ENCODE data around the gene FAM107A.

FAM107A gene

DNA sequence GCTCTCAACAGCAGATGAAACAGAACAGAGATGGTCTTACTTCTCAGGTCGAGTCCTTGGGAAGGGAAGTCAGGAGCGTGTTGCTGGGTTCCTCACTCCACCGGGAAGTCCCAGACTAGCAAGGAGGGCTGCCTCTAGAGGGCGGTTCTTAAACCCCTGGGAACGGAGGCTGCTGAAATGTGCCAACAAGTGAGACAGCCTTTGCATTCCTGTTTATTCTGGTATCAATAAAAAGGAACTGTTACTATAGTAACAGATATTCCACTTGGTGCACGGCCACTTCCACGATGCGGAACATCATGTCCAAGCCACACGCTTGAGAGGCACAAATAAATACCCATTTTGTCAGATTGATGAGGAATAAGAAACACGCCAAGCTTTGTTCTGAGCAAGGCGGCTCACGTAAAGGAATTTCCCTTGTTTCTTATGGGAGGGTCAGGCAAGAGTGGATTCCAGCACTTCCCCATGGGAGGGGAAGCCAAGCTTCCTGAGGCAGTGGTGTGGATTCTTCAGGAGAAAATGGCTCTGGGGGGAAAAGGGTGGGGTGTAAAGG lies at the start of gene FAM107A:
Gene FAM107A, minus strand, starts transcription at position 123 of the 553 bp plus-strand sequence. CDS start 7,531 bp downstream, outside the sequence.
- peak; percentile 73 for DNase-seq (ENCODE audit: low read depth)

DNA sequence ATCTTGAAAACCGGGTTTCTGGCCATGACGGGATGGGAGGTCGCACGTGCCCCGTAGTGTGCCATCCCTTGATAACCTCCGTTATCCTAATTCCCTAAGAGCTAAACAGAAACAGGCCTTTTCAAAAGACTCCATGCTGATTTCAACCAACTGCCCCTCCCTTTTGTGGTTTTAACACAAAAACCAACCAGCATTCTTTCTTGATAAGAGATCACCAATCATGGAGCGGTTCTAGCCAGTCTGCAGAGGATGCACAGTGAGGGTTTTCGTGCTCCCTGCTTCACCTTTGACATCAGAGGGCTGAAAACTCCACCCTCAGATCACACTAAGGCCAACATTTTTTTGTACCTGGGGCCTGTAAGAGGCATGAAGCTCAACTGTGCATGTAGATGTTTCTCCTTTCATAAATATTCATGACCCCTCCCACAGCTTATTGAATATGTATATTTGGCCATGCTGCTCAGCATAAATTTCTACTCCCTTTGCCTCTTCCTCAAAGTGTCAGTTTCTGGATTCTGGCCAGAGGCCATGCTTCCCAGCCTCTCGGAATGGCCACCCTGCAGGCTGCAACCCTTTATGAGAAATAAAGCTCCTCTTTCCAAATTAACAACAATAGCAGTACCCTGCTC lies 48.1 kb upstream of the FAM107A start:
- no peak for DNase-seq (ENCODE audit: low read depth)

- DNase-seq (ENCODE audit: low read depth) = no peak
Measured at GRCh38 chr3:58624550-58624949, 47.4 kb upstream of the FAM107A start.

GRCh38 chr3:58623961-58624360 lies 46.8 kb upstream of the FAM107A start:
- no peak for DNase-seq (ENCODE audit: low read depth)

- no peak for DNase-seq (ENCODE audit: low read depth)
Measured at GRCh38 chr3:58623478-58623877, 46.3 kb upstream of the FAM107A start.

DNA sequence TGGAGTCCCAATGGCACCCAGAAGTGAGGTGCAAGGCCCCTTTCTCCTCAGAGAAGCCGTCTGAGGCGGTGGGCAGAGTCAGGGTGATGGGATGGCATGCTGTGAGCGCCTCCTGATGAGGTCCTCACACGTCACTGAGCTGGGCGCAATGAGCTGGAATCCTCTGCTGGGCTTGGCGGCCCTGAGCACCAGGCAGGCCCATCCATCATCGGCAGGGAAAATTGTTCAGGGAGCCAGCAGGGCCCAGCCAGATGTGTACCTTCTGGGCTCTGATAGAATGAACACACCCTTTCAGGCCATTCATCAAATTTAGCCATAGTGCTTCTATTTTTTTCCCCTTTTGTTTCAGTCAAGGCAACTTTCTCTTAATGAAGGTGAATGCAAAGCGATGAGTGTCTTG lies 45.7 kb upstream of the FAM107A start:
- no peak for DNase-seq (ENCODE audit: low read depth)

- no peak for DNase-seq (ENCODE audit: low read depth)
Measured at GRCh38 chr3:58622436-58622835, 45.2 kb upstream of the FAM107A start.

GRCh38 chr3:58621086-58621830 lies 44.1 kb upstream of the FAM107A start:
- DNase-seq (ENCODE audit: low read depth) = no peak

GRCh38 chr3:58620421-58620820 lies 43.2 kb upstream of the FAM107A start:
- DNase-seq (ENCODE audit: low read depth) = no peak

- no peak for DNase-seq (ENCODE audit: low read depth)
Measured at GRCh38 chr3:58617338-58617761, 40.2 kb upstream of the FAM107A start.

DNA sequence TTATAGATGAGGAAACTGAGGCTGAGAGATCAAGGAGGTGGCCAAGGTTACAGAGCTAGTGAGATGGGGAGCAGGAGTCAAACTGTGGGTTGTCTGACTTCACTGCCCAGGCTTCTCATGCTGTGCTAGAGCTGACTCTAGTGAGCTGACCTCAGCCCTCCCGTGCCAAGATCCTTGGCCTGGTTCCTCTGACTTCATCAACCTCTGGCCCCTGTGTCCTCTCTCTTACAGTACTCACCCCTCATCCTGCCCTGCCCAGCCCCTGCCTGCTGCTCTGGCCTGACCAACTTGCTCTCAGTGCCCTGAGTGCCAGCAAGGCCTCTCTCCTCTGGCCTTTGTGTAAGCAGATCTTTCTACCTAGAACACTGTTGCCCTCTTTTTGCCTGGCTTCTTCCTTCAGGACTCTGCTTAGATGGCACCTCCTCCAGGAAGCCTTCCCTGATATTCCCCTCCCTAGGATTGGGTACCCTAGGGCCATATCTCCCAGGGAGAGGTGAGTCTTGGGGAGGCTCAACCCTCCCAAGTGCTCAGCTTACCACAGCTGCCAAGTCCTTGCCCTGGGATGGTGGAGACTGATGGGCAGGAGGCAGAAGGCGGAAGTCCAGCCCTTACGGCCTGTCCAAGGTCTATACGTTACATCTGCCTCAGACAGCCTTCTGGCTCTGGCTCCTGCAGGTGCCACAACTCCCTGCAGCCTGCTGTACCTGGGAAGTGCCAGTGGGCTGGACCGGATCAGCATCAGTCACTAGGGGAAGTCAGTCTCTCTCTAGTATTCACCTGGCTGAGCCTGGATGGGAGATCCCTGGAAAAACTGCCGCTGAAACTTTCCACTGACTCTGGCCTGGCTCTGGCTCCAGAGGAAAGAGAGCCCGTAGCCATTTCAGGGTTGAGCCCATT lies 36.3 kb upstream of the FAM107A start:
- no peak for DNase-seq (ENCODE audit: low read depth)

- DNase-seq (ENCODE audit: low read depth) = no peak
Measured at GRCh38 chr3:58612830-58613229, 35.6 kb upstream of the FAM107A start.

- no peak for DNase-seq (ENCODE audit: low read depth)
Measured at GRCh38 chr3:58609990-58610389, 32.8 kb upstream of the FAM107A start.

- no peak for DNase-seq (ENCODE audit: low read depth)
Measured at GRCh38 chr3:58608648-58609047, 31.5 kb upstream of the FAM107A start.

GRCh38 chr3:58607816-58608215 lies 30.6 kb upstream of the FAM107A start:
- DNase-seq (ENCODE audit: low read depth) = no peak

DNA sequence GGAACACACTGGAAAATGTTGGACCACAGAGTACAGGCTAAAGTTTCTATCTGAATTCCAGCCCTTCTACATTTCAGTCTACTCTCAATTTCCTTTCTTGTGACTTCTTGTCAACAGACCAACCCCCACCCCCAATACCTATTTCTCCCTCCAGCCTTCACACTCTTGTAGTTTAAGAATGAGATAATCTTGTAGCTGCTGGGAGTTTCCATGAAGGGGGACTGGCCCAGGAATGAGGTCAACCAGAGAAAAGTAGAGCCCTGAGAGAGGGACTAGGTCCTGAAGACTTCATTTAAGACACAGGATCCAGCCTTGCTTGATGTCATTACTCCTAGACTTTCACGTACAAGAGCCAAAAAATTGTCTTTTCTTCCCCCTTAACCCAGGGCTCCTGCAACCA lies 29.5 kb upstream of the FAM107A start:
- DNase-seq (ENCODE audit: low read depth) = no peak

DNA sequence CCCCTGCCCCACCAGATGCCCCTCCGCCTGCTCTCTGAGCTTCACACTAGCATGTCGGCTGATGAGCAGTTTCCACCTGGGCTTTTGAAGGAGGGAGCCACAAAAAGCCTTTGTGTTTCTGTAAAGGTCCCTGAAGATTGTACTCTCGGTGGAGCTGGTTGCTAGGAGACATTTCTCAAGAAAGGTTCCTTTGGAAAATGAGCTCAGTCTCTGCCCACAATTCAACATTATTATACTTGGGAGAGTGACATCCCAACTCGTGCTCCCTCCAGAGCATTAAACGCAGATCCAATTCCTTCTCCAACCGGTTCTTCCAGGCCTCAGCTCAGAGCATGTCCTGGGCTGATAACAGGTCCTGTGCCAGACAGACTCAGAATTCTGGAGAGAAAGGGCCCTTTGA lies 26.8 kb upstream of the FAM107A start:
- DNase-seq (ENCODE audit: low read depth) = no peak

GRCh38 chr3:58603606-58604005 lies 26.4 kb upstream of the FAM107A start:
- DNase-seq (ENCODE audit: low read depth) = no peak

DNA sequence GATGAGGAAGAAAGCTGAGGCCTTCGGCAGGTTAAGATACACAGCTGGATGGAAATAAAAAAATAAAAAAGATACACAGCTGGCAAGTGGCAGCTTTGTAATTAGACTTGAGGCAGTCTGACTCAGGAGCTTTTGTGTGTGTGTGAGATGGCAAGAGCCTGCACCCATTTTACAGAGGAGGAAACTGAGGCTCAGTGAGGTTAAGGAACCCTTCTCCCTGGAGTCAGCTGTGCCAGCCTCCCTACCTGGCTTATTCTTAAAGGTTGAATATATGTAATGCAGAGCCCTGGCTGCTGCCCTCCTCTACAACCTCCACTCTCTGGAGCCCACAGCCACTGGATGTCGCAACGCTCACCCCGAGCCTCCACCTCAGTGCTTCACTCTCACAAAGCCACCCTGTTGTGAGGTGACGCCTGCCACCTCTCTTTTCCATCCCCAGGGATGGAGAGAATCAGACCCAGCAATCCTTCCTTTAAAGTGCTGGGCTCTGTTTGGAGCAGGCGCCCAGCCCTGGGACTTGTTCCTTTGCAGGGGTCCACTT lies 20.6 kb upstream of the FAM107A start:
- no peak for DNase-seq (ENCODE audit: low read depth)

DNA sequence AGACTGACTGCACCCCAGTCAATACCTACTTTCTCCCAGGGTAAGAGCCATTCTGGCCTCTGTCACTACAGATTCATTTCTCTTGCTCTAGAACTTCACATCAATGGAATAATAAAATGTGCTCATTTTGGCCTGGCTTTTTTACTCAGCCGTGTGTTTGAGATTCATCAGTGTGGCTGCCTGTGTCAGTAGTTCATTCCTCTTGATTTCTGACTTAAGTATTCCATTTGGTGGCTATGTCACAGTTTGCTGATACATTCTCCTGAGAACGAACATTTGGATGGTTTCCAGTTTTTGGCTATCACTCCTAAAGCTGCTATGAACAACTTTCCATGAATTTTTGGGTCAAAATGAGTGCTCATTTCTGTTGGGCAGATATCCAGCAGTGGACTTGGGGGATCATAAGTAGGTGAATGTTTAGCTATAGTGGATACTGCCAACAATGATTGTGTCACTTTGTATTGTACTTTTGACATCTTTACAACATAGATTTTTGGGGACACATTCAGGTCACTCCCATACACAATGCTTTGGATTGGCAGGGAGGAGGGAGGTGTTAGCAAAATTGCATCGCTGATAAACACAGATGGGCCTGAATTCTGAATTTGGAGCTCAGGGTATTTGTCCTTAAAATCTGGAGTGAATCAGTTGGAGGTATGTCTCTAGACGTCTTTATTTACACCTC lies 19.8 kb upstream of the FAM107A start:
- no peak for DNase-seq (ENCODE audit: low read depth)

DNA sequence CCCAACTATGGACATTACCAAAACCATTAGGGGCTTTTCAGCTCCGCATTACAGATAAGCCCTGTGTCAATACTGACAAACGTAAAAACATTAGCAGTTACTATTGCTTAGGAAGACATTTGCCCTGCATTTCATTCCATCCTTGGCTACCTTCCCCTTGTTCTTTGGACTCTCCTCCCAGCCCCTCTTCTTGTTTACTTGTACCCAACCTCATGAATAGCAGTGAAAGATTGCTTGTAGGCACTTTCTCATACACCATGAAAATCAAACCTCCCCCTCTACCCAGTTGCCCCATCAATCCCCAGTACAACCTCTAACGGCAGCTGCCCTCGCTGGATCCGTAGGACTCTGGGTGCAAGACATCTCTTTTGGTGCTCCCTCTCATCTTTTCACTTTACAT lies 16.9 kb upstream of the FAM107A start:
- DNase-seq (ENCODE audit: low read depth) = no peak

Data from EH (cell line).